WTC11 (cell line): ENCODE results near the gene RASGRF2.

Experiments used
- CREM ChIP-seq: sonication (generic); formaldehyde crosslinking; IDR thresholded peaks from 2 replicates; pipeline ENCODE4 v1.8.1; 2022; ENCODE audit warnings: mild to moderate bottlenecking, missing genetic modification reagents, moderate library complexity
- HMGA2 ChIP-seq: fragments of 250-450 bp; sonication (Bioruptor Pico); IDR thresholded peaks from 2 replicates; pipeline ENCODE4 v1.4.0; 2021; ENCODE audit warnings: mild to moderate bottlenecking, moderate library complexity
- NFYB ChIP-seq: sonication (generic); formaldehyde crosslinking; conservative IDR thresholded peaks from 2 replicates; pipeline ENCODE4 v1.8.0; 2022; ENCODE audit warnings: low read depth, missing genetic modification reagents
- NR2C2 ChIP-seq: sonication (generic); formaldehyde crosslinking; IDR thresholded peaks from 2 replicates; pipeline ENCODE4 v1.8.0; 2022; ENCODE audit warnings: mild to moderate bottlenecking, missing genetic modification reagents
- RELA ChIP-seq: sonication (generic); formaldehyde crosslinking; IDR thresholded peaks from 2 replicates; pipeline ENCODE4 v1.8.1; 2022; ENCODE audit warnings: missing genetic modification reagents, mild to moderate bottlenecking, borderline replicate concordance
- TCF7 ChIP-seq: sonication (generic); formaldehyde crosslinking; IDR thresholded peaks from 2 replicates; pipeline ENCODE4 v1.8.0; 2022; ENCODE audit warnings: mild to moderate bottlenecking, low read depth, missing genetic modification reagents, moderate library complexity
- ZNF423 ChIP-seq: fragments of 250-450 bp; sonication (Bioruptor Pico); IDR thresholded peaks from 2 replicates; pipeline ENCODE4 v2.1.2; 2022; ENCODE audit warnings: mild to moderate bottlenecking, moderate library complexity
- TF ChIP-seq, protein P1 (sequence below): fragments of 250-450 bp; sonication (Bioruptor Pico); IDR thresholded peaks from 2 replicates; pipeline ENCODE4 v1.8.0; 2021; ENCODE audit warnings: mild to moderate bottlenecking
- TF ChIP-seq, protein P2 (sequence below): fragments of 200-600 bp; IDR thresholded peaks from 2 replicates; pipeline ENCODE4 v1.8.0; 2022; ENCODE audit warnings: antibody characterized with exemption
- TF ChIP-seq, protein P3 (sequence below): sonication (generic); formaldehyde crosslinking; conservative IDR thresholded peaks from 2 replicates; pipeline ENCODE4 v1.8.1; 2022; ENCODE audit warnings: mild to moderate bottlenecking, missing genetic modification reagents
- TF ChIP-seq, protein P4 (sequence below): sonication (generic); formaldehyde crosslinking; IDR thresholded peaks from 2 replicates; pipeline ENCODE4 v1.8.1; 2022; ENCODE audit warnings: missing genetic modification reagents, borderline replicate concordance

DNA sequence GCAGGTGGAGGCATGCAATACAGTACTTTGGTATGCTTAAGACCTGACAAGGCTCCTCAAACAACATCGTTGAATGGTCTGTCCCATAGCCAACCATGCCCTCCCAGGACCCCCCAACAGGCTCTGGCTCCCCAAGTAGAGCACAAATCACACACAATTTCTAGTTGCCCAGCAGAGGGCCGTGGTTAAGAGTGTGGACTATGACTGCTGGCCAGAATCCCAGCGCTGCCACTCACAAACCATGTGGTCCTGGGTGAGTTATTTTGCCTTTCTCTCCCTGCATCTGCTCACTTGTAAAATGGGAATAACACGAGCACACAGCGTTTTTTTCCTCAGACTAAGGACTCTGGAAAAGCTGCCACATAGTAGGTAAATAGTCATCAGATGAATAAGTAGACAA, 279.4 kb downstream of the RASGRF2 start:
- TF ChIP-seq, protein P1, sequence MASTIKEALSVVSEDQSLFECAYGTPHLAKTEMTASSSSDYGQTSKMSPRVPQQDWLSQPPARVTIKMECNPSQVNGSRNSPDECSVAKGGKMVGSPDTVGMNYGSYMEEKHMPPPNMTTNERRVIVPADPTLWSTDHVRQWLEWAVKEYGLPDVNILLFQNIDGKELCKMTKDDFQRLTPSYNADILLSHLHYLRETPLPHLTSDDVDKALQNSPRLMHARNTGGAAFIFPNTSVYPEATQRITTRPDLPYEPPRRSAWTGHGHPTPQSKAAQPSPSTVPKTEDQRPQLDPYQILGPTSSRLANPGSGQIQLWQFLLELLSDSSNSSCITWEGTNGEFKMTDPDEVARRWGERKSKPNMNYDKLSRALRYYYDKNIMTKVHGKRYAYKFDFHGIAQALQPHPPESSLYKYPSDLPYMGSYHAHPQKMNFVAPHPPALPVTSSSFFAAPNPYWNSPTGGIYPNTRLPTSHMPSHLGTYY (CRISPR knock-in tag), result no peak
- TF ChIP-seq, protein P2, sequence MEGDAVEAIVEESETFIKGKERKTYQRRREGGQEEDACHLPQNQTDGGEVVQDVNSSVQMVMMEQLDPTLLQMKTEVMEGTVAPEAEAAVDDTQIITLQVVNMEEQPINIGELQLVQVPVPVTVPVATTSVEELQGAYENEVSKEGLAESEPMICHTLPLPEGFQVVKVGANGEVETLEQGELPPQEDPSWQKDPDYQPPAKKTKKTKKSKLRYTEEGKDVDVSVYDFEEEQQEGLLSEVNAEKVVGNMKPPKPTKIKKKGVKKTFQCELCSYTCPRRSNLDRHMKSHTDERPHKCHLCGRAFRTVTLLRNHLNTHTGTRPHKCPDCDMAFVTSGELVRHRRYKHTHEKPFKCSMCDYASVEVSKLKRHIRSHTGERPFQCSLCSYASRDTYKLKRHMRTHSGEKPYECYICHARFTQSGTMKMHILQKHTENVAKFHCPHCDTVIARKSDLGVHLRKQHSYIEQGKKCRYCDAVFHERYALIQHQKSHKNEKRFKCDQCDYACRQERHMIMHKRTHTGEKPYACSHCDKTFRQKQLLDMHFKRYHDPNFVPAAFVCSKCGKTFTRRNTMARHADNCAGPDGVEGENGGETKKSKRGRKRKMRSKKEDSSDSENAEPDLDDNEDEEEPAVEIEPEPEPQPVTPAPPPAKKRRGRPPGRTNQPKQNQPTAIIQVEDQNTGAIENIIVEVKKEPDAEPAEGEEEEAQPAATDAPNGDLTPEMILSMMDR, result no peak
- TF ChIP-seq HMGA2 (CRISPR knock-in tag), result no peak
- TF ChIP-seq RELA (CRISPR knock-in tag), result no peak
- no peak for TF ChIP-seq NFYB (CRISPR knock-in tag)
- TF ChIP-seq, protein P3, sequence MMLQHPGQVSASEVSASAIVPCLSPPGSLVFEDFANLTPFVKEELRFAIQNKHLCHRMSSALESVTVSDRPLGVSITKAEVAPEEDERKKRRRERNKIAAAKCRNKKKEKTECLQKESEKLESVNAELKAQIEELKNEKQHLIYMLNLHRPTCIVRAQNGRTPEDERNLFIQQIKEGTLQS, result no peak
- TF ChIP-seq NR2C2, result no peak
- TF ChIP-seq CREM (CRISPR knock-in tag), result no peak
- TF ChIP-seq ZNF423 (CRISPR knock-in tag), result no peak
- TF ChIP-seq, protein P4, sequence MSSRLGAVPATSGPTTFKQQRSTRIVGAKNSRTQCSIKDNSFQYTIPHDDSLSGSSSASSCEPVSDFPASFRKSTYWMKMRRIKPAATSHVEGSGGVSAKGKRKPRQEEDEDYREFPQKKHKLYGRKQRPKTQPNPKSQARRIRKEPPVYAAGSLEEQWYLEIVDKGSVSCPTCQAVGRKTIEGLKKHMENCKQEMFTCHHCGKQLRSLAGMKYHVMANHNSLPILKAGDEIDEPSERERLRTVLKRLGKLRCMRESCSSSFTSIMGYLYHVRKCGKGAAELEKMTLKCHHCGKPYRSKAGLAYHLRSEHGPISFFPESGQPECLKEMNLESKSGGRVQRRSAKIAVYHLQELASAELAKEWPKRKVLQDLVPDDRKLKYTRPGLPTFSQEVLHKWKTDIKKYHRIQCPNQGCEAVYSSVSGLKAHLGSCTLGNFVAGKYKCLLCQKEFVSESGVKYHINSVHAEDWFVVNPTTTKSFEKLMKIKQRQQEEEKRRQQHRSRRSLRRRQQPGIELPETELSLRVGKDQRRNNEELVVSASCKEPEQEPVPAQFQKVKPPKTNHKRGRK (CRISPR knock-in tag), result no peak
- no peak for TF ChIP-seq TCF7 (CRISPR knock-in tag)
